SK-N-SH (cell line): ENCODE measurements around the gene TNFRSF1B. TPM values are rescaled to one million over a fixed set of nuclear protein-coding genes. Genes with fewer than 3 reads are reported as not detected.

Experiments used
- CTCF ChIA-PET: fragments of 300-600, 350-600 bp; formaldehyde crosslinking; extraction: SDS; loops from one replicate; lab custom pipeline; 2021; lab: Yijun Ruan, JAX
- POLR2A ChIA-PET: fragments of 350-600 bp; sonication (Branson Sonifier 250); formaldehyde crosslinking; extraction: SDS; loops from one replicate; lab custom pipeline; 2020; ENCODE audit warnings: antibody characterized with exemption, inconsistent platforms; lab: Yijun Ruan, JAX
- DNase-seq: peaks from one replicate; pipeline ENCODE4 v3.0.0; 2012
- H2AFZ ChIP-seq: fragments of 200-600 bp; sonication (generic); 2 replicates; pipeline ENCODE4 v1.8.1; 2016; ENCODE audit warnings: antibody characterized with exemption, mild to moderate bottlenecking, low read depth
- H3F3A ChIP-seq: fragments of 200-600 bp; sonication (generic); replicated peaks from 2 replicates; pipeline ENCODE3; 2016; ENCODE audit warnings: antibody characterized with exemption, mild to moderate bottlenecking; ENCODE audit not compliant: insufficient read depth
- H3K27ac ChIP-seq, 2 experiments: fragments of 200-500 bp in 1 of 2; fragments of 200-600 bp in 1 of 2; sonication (Bioruptor generic) in 1 of 2; sonication (generic), shearing (Covaris generic) in 1 of 2; 2 replicates each; pipeline versions ENCODE4 v1.5.1 to v1.6.1; 2014 to 2016; ENCODE audit warnings: low read depth in 2 of 2, inconsistent platforms in 1 of 2, low read length in 1 of 2, mild to moderate bottlenecking in 1 of 2, mixed read lengths in 1 of 2
- H3K27me3 ChIP-seq: fragments of 200-600 bp; sonication (generic), shearing (Covaris generic); 2 replicates; pipeline ENCODE4 v1.6.1; 2016; ENCODE audit warnings: mixed run types; ENCODE audit not compliant: insufficient read depth
- H3K36me3 ChIP-seq, 2 experiments: fragments of 200-500 bp in 1 of 2; fragments of 200-600 bp in 1 of 2; sonication (Bioruptor generic) in 1 of 2; sonication (generic) in 1 of 2; replicated peaks in 1 of 2; 2 replicates each; pipeline versions ENCODE3 to v1.5.1; 2014 to 2016; ENCODE audit warnings: low read length in 1 of 2, mild to moderate bottlenecking in 1 of 2; ENCODE audit not compliant: insufficient read depth in 2 of 2, control insufficient read depth in 1 of 2
- H3K4me1 ChIP-seq, 2 experiments: fragments of 200-500 bp in 1 of 2; fragments of 200-600 bp in 1 of 2; sonication (Bioruptor generic) in 1 of 2; sonication (generic), shearing (Covaris generic) in 1 of 2; 2 replicates each; pipeline versions ENCODE4 v1.5.1 to v1.6.1; 2014 to 2016; ENCODE audit warnings: low read depth in 1 of 2, low read length in 1 of 2, mixed run types in 1 of 2; ENCODE audit not compliant: insufficient read depth in 2 of 2, control insufficient read depth in 1 of 2
- H3K4me2 ChIP-seq: fragments of 200-600 bp; sonication (generic), shearing (Covaris generic); 2 replicates; pipeline ENCODE4 v1.6.1; 2017; ENCODE audit warnings: mixed run types
- H3K4me3 ChIP-seq, 2 experiments: fragments of 200-500 bp in 1 of 2; fragments of 200-600 bp in 1 of 2; sonication (Bioruptor generic) in 1 of 2; sonication (generic), shearing (Covaris generic) in 1 of 2; 2 replicates each; pipeline versions ENCODE4 v1.5.1 to v1.8.1; 2014 to 2016; ENCODE audit warnings: low read depth in 2 of 2, inconsistent platforms in 1 of 2, low read length in 1 of 2, mild to moderate bottlenecking in 1 of 2, mixed read lengths in 1 of 2, moderate library complexity in 1 of 2
- H3K79me2 ChIP-seq: fragments of 200-600 bp; sonication (generic); 2 replicates; pipeline ENCODE4 v1.8.1; 2017; ENCODE audit warnings: mild to moderate bottlenecking; ENCODE audit not compliant: insufficient read depth
- H3K9ac ChIP-seq: fragments of 200-600 bp; sonication (generic); 2 replicates; pipeline ENCODE4 v1.6.1; 2017; ENCODE audit warnings: mixed run types
- H3K9me2 ChIP-seq: fragments of 200-600 bp; sonication (generic); 2 replicates; pipeline ENCODE4 v1.6.1; 2017; ENCODE audit warnings: mixed run types
- H3K9me3 ChIP-seq: fragments of 200-600 bp; sonication (generic); 2 replicates; pipeline ENCODE4 v1.6.1; 2017; ENCODE audit warnings: mixed run types, mild to moderate bottlenecking, moderate library complexity
- H4K20me1 ChIP-seq: fragments of 200-600 bp; sonication (generic); 2 replicates; pipeline ENCODE4 v1.6.1; 2017; ENCODE audit warnings: mild to moderate bottlenecking, mixed run types; ENCODE audit not compliant: insufficient read depth
- CHD2 ChIP-seq: fragments of 150-350 bp; IDR thresholded peaks from 2 replicates; pipeline ENCODE4 v1.6.1; 2018; ENCODE audit warnings: low read length; ENCODE audit not compliant: partially characterized antibody
- CTCF ChIP-seq: fragments of 200-600 bp; sonication (generic); IDR thresholded peaks from 2 replicates; pipeline ENCODE4 v1.6.1; 2017; ENCODE audit warnings: antibody characterized with exemption, mild to moderate bottlenecking, moderate library complexity
- EZH2phosphoT487 ChIP-seq: fragments of 200-600 bp; sonication (generic); IDR thresholded peaks from 2 replicates; pipeline ENCODE4 v1.6.1; 2017; ENCODE audit warnings: low read depth, mixed run types, mild to moderate bottlenecking, antibody characterized with exemption, moderate library complexity, borderline replicate concordance
- FOSL2 ChIP-seq: IDR thresholded peaks from 2 replicates; pipeline ENCODE4 v1.4.0; 2012; ENCODE audit warnings: low read depth, mild to moderate bottlenecking, moderate library complexity, borderline replicate concordance
- FOXJ3 ChIP-seq: sonication (generic); formaldehyde crosslinking; IDR thresholded peaks from 2 replicates; pipeline ENCODE4 v1.5.1; 2020; ENCODE audit warnings: mild to moderate bottlenecking, missing genetic modification reagents
- IRF3 ChIP-seq: fragments of 150-350 bp; IDR thresholded peaks from 2 replicates; pipeline ENCODE4 v1.6.1; 2016; ENCODE audit warnings: mild to moderate bottlenecking, low read depth, low read length
- JUND ChIP-seq: IDR thresholded peaks from 2 replicates; pipeline ENCODE4 v1.4.0; 2012
- MEF2A ChIP-seq: IDR thresholded peaks from 2 replicates; pipeline ENCODE4 v1.4.0; 2012; ENCODE audit warnings: low read depth, borderline replicate concordance
- MXI1 ChIP-seq: IDR thresholded peaks from 2 replicates; pipeline ENCODE4 v1.6.1; 2012; ENCODE audit warnings: mild to moderate bottlenecking, low read depth, low read length, improper control_type of control experiment
- NRF1 ChIP-seq: IDR thresholded peaks from 2 replicates; pipeline ENCODE4 v1.6.1; 2012; ENCODE audit warnings: low read depth, mild to moderate bottlenecking, low read length
- PBX3 ChIP-seq: IDR thresholded peaks from 2 replicates; pipeline ENCODE4; 2012
- POLR2AphosphoS5 ChIP-seq: IDR thresholded peaks from 2 replicates; pipeline ENCODE4 v1.6.1; 2012; ENCODE audit warnings: low read depth, low read length
- RAD21 ChIP-seq: IDR thresholded peaks from 2 replicates; pipeline ENCODE4 v1.6.1; 2012; ENCODE audit warnings: mild to moderate bottlenecking, low read length
- RCOR1 ChIP-seq: fragments of 150-350 bp; IDR thresholded peaks from 2 replicates; pipeline ENCODE4 v1.6.1; 2017; ENCODE audit warnings: antibody characterized with exemption, low read length
- RFX5 ChIP-seq: IDR thresholded peaks from 2 replicates; pipeline ENCODE4 v1.6.1; 2012; ENCODE audit warnings: mild to moderate bottlenecking, improper control_type of control experiment, low read length
- RXRA ChIP-seq: IDR thresholded peaks from 2 replicates; pipeline ENCODE4 v1.4.0; 2012; ENCODE audit warnings: low read depth, mild to moderate bottlenecking, borderline replicate concordance
- SIN3A ChIP-seq: IDR thresholded peaks from 2 replicates; pipeline ENCODE4 v1.6.1; 2012; ENCODE audit warnings: low read depth, mild to moderate bottlenecking, low read length, moderate library complexity, borderline replicate concordance
- USF1 ChIP-seq: IDR thresholded peaks from 2 replicates; pipeline ENCODE4 v1.4.0; 2012; ENCODE audit warnings: low read depth, borderline replicate concordance
- ZBTB33 ChIP-seq: IDR thresholded peaks from 2 replicates; pipeline ENCODE4 v1.4.0; 2012; ENCODE audit warnings: low read depth, borderline replicate concordance
- WGBS: methylation state at CpG from one replicate; pipeline ENCODE4 v1.1.6; 2017; ENCODE audit warnings: low lambda C conversion rate; 5-methylcytosine and 5-hydroxymethylcytosine counted together
- polyA plus RNA-seq, 3 experiments: library from polyadenylated mRNA; depleted of rRNA; stranded (reverse); fragments of >200 nt; gene quantifications; 2 replicates each; pipeline ENCODE4 v1.2.3, GENCODE V29; 2012

The TNFRSF1B gene
- polyA plus RNA-seq, 1 of the 3 experiments (the other 2 are of a cell fraction): 0.36 TPM

GRCh38 chr1:12200208-12200607, 33.4 kb downstream of the TNFRSF1B start:
- 80% methylated on average over 7 of the region's 7 CpGs for WGBS
- H3K27ac ChIP-seq: no peak overlapping the region
- no peak overlapping the region for H2AFZ ChIP-seq
- H3K36me3 ChIP-seq: no peaks in the 10 kb centered on the region
- H3K27me3 ChIP-seq: no peaks in the 10 kb centered on the region; the same call in 1 of the 2 replicates
- no peak overlapping the region for H3K4me2 ChIP-seq
- no peaks in the 10 kb centered on the region for H3F3A ChIP-seq
- H4K20me1 ChIP-seq: no peaks in the 10 kb centered on the region
- H3K4me3 ChIP-seq: no peak overlapping the region
- H3K9ac ChIP-seq: no peak overlapping the region
- TF ChIP-seq ZBTB33: no peak
- TF ChIP-seq MEF2A: no peak
- no peak for TF ChIP-seq MXI1
- TF ChIP-seq FOSL2: no peak
- no peak for TF ChIP-seq CHD2
- no peak for TF ChIP-seq RFX5
- TF ChIP-seq SIN3A: no peak
- no peak for TF ChIP-seq FOXJ3 (CRISPR knock-in tag)
- TF ChIP-seq, all 33 proteins: peak for 0
- no peak for DNase-seq
- ChIA-PET CTCF (interaction anchor here (1.0 to 8.8 kb wide), 3 partner anchors 9 to 76 kb away, joined by 3 to 137 read pairs (median 5); no protein-coding TSS in a partner anchor), POLR2A (no interaction called here)
- Histone ChIP-seq H3K4me1 (no peaks in the 10 kb centered on the region; a peak in 1 of 4 replicates), H3K9me3 (no peaks in the 10 kb centered on the region), H3K9me2 (no peaks in the 10 kb centered on the region), H3K79me2 (no peaks in the 10 kb centered on the region)

- Histone ChIP-seq H3K36me3 (no peaks in the 10 kb centered on the region), H3F3A (no peaks in the 10 kb centered on the region), H3K9me3 (no peaks in the 10 kb centered on the region), H3K79me2 (no peaks in the 10 kb centered on the region), H3K27me3 (no peaks in the 10 kb centered on the region; the same call in 1 of the 2 replicates), H3K4me3 (no peak overlapping the region), H4K20me1 (no peaks in the 10 kb centered on the region), H3K9ac (no peak overlapping the region), H3K4me2 (no peak overlapping the region), H2AFZ (no peak overlapping the region), H3K9me2 (no peaks in the 10 kb centered on the region), H3K4me1 (no peaks in the 10 kb centered on the region; a peak in 1 of 4 replicates), H3K27ac (no peak overlapping the region)
- ChIA-PET CTCF (interaction anchor here (1.0 to 8.8 kb wide), 4 partner anchors 59 to 145 kb away, joined by 3 to 137 read pairs (median 4); no protein-coding TSS in a partner anchor), POLR2A (no interaction called here)
- WGBS: 83% methylated on average over 11 of the region's 18 CpGs
- peak; percentile 14 for DNase-seq
- TF ChIP-seq RXRA (no peak), PBX3 (no peak), FOSL2 (no peak), JUND (no peak), RFX5 (no peak), NRF1 (no peak), MEF2A (no peak), RAD21 (no peak), EZH2phosphoT487 (no peak), RCOR1 (no peak), IRF3 (no peak), POLR2AphosphoS5 (no peak), CTCF (no peak), USF1 (no peak), SIN3A (no peak)
These were observed 34.8 kb downstream of the TNFRSF1B start for GRCh38 chr1:12201352-12202189.
